GM19397 (cell line): ENCODE data around the gene KRT17.
"Not testable (repeated sequence)": the region's sequence is repeated elsewhere in the genome, so short reads cannot be mapped to it uniquely, and the experiment has no call there.

Experiments
- ATAC-seq: cut with Tn5 transposase; IDR thresholded peaks from one replicate; pipeline ENCODE4 v1.9.1; 2021; ENCODE audit warnings: mild to moderate bottlenecking, moderate library complexity; ENCODE audit not compliant: unreplicated experiment

KRT17 gene

GRCh38 chr17:41635121-41636097, 11.0 kb upstream of the KRT17 start:
- no peak for ATAC-seq

DNA sequence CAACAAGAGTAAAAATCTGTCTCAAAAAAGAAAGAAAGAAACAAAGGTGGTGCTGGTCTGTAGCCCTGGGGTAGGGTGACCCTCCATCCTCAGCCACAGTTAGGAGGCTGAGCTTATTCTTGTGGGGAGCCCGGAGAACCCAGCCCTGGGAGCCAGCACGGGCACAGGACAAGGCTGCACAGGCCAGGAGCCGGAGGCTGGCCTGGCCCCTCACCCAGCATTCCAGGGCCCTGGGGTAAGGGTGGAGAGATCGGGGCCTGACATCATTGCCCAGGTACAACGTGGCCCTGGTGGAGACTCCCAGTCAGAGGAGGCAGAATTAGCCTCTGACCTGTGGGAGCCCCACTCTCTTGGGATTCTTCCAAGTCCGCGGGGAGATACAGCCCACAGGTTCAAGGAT, 10.3 kb upstream of the KRT17 start:
- no peak for ATAC-seq

GRCh38 chr17:41633556-41634199, 9.3 kb upstream of the KRT17 start:
- ATAC-seq, result no peak

GRCh38 chr17:41632482-41633105, 8.2 kb upstream of the KRT17 start:
- no peak for ATAC-seq

GRCh38 chr17:41631898-41632285, 7.5 kb upstream of the KRT17 start:
- ATAC-seq, result no peak

DNA sequence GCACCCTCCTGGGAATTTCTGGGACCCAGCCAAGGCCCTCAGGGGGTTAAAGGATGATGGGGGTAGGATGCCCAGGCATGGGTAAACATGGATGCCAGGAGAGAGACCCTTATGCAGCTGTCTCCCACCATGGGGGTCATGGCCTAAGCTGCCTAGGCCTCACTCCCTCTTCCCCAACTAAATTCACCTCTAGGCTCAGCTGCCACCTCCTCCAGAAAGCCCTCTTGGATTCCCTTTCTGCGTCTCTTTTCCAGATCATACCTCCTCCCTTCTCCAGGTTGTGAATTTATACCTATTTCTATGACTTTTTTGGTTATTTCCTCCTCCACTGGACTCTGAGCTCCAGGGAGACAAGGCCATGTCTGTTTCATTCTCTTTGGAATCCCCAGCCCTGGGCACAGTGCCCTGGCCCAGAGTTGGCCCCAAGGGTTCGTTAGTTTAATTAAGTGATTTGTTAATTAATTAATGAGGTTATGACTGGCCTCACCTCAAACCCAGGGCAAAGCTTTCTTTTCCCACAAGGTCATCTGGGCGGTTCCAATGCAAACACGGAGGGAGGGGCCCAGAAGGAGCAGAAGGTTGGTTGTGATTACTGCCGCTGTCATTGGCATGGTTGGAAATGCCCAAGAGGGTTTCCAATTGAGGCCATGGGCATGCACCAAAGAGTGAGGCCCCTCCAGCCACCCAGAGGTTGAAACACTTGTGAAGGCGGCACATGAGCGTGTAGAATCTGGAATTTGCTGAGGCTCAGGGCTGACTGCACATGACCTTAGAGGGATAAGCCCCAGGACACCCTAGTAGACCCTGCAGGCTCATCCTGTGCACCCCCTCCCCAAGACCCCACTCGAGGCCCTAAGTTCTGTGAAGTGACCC, 6.9 kb upstream of the KRT17 start:
- ATAC-seq, result no peak

- no peak for ATAC-seq
Measured at GRCh38 chr17:41629826-41630670, 5.7 kb upstream of the KRT17 start.

GRCh38 chr17:41629316-41629715, 4.9 kb upstream of the KRT17 start:
- ATAC-seq, result no peak

GRCh38 chr17:41628621-41629255, 4.4 kb upstream of the KRT17 start:
- ATAC-seq, result not testable (repeated sequence)

DNA sequence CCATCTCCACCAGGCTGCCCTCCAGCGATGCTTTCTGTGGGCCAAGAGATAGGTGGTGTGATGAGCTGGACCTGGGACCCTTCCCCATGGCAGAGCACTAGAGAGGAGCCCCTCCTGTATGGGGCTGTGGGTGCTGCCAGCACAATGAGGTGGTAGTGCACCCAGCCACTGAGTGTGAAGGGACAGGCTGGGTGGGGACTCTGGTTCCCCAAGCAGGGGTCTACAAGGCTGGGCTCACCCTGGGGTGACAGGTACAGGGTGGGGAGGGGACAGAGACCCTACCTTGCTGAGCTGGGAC, 3.6 kb upstream of the KRT17 start:
- not testable (repeated sequence) for ATAC-seq

GRCh38 chr17:41627316-41628072, 3.1 kb upstream of the KRT17 start:
- ATAC-seq, result no peak

DNA sequence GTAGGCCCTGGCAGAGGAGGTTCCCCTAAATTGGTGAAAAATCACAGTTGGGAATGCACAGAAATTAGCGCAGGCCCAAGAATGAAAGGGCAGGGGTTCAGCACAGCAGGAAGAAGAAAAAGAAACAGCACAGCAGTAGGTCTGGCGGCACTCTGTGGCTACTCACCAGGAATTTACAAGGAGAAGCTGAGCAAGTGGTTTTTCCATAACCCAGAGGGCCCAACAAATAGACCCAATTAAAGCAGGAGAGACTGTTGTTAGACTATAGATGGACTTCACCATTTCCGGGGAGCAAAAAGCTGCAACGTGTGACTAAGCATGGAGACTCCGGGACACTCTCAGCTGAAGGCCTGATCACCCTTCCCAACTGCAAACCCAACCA, 2.5 kb upstream of the KRT17 start:
- not testable (repeated sequence) for ATAC-seq

GRCh38 chr17:41626028-41626913, 1.9 kb upstream of the KRT17 start:
- ATAC-seq, result not testable (repeated sequence)

DNA sequence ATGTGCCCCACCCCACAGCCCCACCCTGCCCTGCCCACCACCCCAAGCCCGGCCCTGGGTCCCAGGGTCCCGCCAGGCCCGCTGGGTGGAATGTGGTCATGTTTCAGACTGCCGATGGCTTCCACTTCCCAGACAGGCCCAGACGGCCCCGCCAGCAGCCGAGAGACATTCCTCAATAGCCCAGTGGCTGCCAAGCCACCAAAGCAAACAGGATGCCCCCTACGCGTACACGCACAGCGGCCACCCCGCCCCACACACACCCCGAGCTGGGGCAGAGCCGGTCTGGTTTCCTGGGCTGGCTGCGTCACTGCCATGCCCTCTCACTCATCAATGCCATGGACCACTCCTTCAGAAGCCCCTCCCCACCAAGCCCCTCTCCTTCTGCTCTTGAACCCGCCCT, 1.2 kb upstream of the KRT17 start:
- no peak for ATAC-seq

DNA sequence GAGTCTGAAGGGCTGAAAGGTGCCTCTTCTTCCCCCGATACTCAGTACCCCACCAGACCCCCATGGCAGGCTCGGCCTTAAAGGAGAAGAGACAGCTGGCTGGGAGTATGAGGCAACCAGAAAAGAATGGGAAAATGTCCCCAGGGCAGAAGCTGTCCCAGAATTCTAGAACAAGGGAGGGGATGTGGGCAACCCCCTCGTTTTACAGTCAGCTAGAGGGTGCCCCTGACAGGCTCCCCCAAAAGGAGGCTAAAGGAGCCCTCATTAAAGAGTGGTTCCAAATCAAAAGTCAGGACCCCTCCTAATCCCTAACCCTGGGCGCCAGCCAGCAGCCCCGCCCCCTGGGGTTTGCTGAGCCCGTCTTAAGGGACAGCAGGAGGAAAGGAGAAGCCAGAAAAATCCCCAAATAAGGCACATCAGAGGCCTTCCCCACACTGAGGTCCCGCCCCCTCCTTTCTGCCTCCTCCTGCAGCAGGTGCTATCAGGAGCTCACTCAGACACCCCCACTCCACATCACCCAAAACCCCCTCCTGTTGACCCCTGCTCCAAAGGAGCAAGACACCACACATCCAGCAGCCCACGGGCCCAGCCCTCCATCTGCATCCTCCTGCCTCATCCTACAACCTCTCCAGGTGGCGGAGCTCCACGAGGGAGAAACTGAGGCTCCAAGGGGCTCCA, 1.1 kb downstream of the KRT17 start:
- not testable (repeated sequence) for ATAC-seq

GRCh38 chr17:41622340-41623183, 1.8 kb downstream of the KRT17 start:
- not testable (repeated sequence) for ATAC-seq
